WERI-Rb-1 (cell line): ENCODE results near the gene TEN1.
A peak's percentile ranks its signal among the peaks of the same experiment; 100 is the strongest.

Experiments
- DNase-seq: peaks from one replicate; pipeline ENCODE4 v3.0.0-alpha.2; 2020
- H3K27ac ChIP-seq: fragments of 250-450 bp; sonication (Bioruptor Pico); 2 replicates; pipeline ENCODE4 v1.5.1; 2020; ENCODE audit warnings: mild to moderate bottlenecking, moderate library complexity
- H3K27me3 ChIP-seq: fragments of 250-450 bp; sonication (Bioruptor Pico); 2 replicates; pipeline ENCODE4 v1.5.1; 2021; ENCODE audit warnings: mild to moderate bottlenecking, low read depth, moderate library complexity; ENCODE audit not compliant: insufficient read depth, severe bottlenecking
- H3K36me3 ChIP-seq: fragments of 250-450 bp; sonication (Bioruptor Pico); 2 replicates; pipeline ENCODE4 v1.5.1; 2020; ENCODE audit warnings: mild to moderate bottlenecking, moderate library complexity
- H3K4me3 ChIP-seq: 2 replicates; pipeline ENCODE4 v1.5.1; 2011; ENCODE audit warnings: low read depth, mild to moderate bottlenecking, control low read depth, low read length
- H3K9me3 ChIP-seq: fragments of 250-450 bp; sonication (Bioruptor Pico); 2 replicates; pipeline ENCODE4 v1.5.1; 2021; ENCODE audit warnings: mild to moderate bottlenecking, moderate library complexity; ENCODE audit not compliant: severe bottlenecking
- TF ChIP-seq, protein P1 (sequence below): IDR thresholded peaks from 2 replicates; pipeline ENCODE4 v1.5.1; 2011; ENCODE audit warnings: low read depth, mild to moderate bottlenecking, control low read depth, inconsistent platforms, low read length

Gene TEN1, protein sequence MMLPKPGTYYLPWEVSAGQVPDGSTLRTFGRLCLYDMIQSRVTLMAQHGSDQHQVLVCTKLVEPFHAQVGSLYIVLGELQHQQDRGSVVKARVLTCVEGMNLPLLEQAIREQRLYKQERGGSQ

DNA sequence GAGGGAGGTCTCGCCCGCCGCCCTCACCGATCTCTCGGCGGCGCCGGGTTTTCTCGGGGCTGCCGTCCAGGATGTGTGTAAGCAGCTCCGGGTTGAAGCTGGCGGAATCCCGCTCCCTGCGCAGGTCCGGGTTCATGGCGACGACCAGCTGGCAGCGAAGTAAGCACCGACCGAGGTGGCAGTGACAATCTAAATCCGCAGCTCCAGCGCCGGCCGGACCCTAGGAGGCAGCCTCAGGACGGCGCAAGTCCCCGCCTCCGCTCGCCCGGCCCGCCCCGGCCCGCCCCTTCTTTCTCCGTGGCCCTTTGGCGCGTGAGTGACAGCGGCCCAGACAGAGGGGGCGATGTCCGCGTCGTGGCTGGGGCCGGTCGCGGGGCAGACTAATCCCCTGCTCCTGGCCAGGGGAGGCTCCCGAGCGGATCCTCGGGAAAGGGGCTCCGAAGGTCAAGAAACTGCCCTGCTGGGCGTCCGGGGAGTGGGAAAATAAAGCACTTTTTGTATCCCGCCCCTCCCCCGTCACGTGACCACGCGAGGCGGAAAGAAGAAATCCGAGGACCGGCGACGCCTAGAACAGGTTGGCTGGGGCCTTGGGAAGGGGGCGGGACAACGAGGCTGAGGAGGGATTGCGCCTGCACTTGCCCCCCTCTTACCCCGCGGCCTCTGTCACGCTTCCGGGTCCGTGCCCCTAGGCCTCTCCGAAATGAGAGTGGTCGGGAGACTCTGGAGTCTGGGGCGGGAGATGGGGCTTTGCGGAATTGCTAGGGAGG is at the start of gene TEN1, which contains the start of gene ACOX1:
TEN1 (plus strand) TSS at position 303 of the 767 bp plus-strand sequence. CDS start 6,953 bp downstream, outside the sequence.
ACOX1 (minus strand) TSS at position 229 of the 767 bp plus-strand sequence; CDS start at position 136, 93 bp downstream.
- TF ChIP-seq, protein P1, sequence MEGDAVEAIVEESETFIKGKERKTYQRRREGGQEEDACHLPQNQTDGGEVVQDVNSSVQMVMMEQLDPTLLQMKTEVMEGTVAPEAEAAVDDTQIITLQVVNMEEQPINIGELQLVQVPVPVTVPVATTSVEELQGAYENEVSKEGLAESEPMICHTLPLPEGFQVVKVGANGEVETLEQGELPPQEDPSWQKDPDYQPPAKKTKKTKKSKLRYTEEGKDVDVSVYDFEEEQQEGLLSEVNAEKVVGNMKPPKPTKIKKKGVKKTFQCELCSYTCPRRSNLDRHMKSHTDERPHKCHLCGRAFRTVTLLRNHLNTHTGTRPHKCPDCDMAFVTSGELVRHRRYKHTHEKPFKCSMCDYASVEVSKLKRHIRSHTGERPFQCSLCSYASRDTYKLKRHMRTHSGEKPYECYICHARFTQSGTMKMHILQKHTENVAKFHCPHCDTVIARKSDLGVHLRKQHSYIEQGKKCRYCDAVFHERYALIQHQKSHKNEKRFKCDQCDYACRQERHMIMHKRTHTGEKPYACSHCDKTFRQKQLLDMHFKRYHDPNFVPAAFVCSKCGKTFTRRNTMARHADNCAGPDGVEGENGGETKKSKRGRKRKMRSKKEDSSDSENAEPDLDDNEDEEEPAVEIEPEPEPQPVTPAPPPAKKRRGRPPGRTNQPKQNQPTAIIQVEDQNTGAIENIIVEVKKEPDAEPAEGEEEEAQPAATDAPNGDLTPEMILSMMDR, result peak; percentile 51
- Histone ChIP-seq H3K9me3 (no peaks in the 10 kb centered on the region), H3K27me3 (no peaks in the 10 kb centered on the region), H3K4me3 (peak within 1 kb of the TSS; percentile 96), H3K36me3 (peaks cover 26% of the 10 kb centered on the region), H3K27ac (peak within 1 kb of the TSS; percentile 98)
- DNase-seq, result peak; percentile 100

DNA sequence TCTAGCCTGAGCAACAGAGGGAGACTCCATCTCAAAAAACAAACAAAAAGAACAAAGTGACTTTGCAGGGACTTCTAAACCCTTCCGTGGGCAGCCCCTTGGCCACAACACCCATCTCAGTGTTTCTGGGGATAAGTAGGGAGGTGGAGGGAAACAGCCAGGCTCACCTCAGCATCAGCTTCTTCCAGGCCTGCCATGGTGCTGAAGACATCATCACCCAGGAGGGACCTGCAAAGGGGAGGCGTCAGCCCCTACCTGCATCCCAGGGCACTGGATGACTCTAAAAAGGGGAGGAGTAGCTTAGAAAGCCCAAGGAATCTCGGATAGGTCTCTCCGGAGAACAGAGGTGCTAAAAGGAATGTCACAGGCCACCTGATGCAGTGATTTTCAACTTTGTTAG is 48.0 kb upstream of the TEN1 start:
- TF ChIP-seq, protein P1, result no peak
- H3K36me3 ChIP-seq, result peaks cover 6% of the 10 kb centered on the region

DNA sequence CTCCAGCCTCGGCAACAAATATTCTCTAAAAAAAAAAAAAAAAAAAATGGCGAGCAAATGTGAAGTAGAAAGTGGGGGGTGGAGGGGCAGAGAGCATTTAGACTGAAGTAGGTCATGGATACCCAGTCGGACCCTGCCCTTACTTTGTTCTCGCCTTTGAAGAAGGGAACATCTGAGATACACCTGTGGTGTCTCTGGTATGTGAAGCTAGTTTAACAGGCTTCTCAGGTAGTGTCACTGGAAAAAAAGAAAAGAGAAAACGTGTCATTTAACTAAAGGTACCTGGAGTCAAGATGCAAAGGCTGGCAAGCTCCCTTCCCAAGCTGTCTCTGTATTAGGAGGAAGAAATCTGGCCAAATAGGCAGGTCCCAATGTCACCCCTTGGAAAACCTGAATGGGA is 46.2 kb upstream of the TEN1 start:
- Histone ChIP-seq H3K27me3 (no peaks in the 10 kb centered on the region), H3K4me3 (no peak overlapping the region), H3K36me3 (peaks cover 3% of the 10 kb centered on the region), H3K27ac (no peak overlapping the region), H3K9me3 (peaks cover 3% of the 10 kb centered on the region)
- DNase-seq, result no peak
- TF ChIP-seq, protein P1, result no peak

More for the DNA sequence above, 48.0 kb upstream of the TEN1 start:
- H3K9me3 ChIP-seq, result no peaks in the 10 kb centered on the region
- H3K27ac ChIP-seq, result no peak overlapping the region
- H3K27me3 ChIP-seq, result no peaks in the 10 kb centered on the region
- no peak overlapping the region for H3K4me3 ChIP-seq
- no peak for DNase-seq

DNA sequence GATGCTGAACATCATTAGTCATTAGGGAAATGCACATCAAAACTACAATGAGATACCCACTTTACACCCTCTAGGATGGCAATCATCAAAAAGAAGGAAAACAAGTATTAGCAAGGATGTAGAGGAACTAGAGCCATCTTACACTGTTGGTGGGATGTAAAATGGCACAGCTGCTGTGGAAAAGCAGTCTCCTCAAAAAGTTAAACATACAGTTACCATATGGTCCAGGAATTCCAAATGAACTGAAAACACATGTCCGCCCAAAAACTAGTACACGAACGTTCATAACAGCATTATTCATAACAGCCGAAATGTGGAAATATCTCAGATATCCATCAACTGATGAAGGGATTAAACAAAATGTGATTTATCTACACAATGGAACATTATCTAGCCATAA is 45.2 kb upstream of the TEN1 start:
- no peak for DNase-seq
- Histone ChIP-seq H3K36me3 (peaks cover 3% of the 10 kb centered on the region), H3K27me3 (no peaks in the 10 kb centered on the region), H3K27ac (no peak overlapping the region), H3K4me3 (no peak overlapping the region), H3K9me3 (peaks cover 3% of the 10 kb centered on the region)
- TF ChIP-seq, protein P1, result no peak

DNA sequence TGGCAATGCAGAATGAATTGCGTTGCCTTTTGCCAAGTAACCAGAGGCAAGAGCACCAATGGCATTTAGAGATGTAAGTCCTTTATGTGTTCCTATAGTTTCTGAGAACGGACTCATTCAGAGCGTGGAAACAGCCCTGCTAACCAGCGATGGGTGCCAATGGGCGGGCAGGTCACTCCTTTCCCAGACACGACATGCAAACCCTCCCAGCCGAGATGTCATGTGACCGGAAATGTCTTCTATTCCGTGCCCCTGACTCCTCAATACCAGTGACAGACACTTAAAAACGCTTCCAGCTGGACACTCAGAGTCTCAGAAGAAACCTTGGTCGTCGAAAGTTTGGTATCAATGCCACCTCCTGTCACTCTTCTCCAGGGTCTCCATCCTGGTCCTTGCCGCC is 41.4 kb upstream of the TEN1 start:
- no peaks in the 10 kb centered on the region; the same call in 1 of the 2 replicates for H3K36me3 ChIP-seq
- no peak overlapping the region for H3K27ac ChIP-seq
- H3K4me3 ChIP-seq, result no peak overlapping the region
- TF ChIP-seq, protein P1, result no peak
- no peaks in the 10 kb centered on the region for H3K27me3 ChIP-seq
- H3K9me3 ChIP-seq, result peaks cover 3% of the 10 kb centered on the region
- no peak for DNase-seq
